Fibroblast of the aortic adventitia (primary cell): ENCODE results near the gene FAM151A. TPM values are rescaled to one million over a fixed set of nuclear protein-coding genes. Genes with fewer than 3 reads are reported as not detected.

Source experiments
- DNase-seq: peaks from one replicate; pipeline ENCODE4 v3.0.0-alpha.2; 2010; ENCODE audit warnings: low read depth
- H3K4me3 ChIP-seq: 2 replicates; pipeline ENCODE4 v1.5.1; 2011; ENCODE audit warnings: low read depth, mild to moderate bottlenecking, control low read depth, low read length, moderate library complexity
- total RNA-seq: library from RNA; depleted of rRNA; stranded (reverse); fragments of >200 nt; gene quantifications from 2 replicates; pipeline ENCODE4 v1.2.3, GENCODE V29; 2012; ENCODE audit warnings: low replicate concordance
- TF ChIP-seq, protein P1 (sequence below): IDR thresholded peaks from 2 replicates; pipeline ENCODE4 v1.5.1; 2011; ENCODE audit warnings: mild to moderate bottlenecking, low read length, control low read depth, inconsistent platforms; ENCODE audit not compliant: insufficient read depth

Gene FAM151A
- total RNA-seq, 1 donor: not detected

DNA sequence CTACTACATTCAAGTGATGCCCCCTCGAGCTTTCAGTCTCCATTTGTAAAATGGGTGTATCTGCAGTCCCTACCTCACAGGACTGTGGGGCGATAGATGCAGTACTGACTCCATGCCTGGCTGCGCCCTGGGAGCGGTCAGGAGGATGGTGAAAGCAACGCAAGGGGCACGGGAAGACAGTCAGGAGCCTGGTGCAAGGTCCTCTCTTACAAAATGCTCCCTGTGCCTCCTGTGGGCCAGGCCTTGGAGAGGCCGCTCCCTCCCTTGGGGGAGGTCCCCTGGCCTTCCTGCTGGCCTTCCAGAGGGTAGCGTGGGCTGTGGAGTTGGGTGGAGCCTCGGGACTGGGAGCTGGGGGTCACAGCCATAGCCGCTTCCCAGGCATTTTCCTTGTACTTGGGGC lies 21.6 kb downstream of the FAM151A start:
- H3K4me3 ChIP-seq: no peak overlapping the region
- DNase-seq: no peak
- TF ChIP-seq, protein P1, sequence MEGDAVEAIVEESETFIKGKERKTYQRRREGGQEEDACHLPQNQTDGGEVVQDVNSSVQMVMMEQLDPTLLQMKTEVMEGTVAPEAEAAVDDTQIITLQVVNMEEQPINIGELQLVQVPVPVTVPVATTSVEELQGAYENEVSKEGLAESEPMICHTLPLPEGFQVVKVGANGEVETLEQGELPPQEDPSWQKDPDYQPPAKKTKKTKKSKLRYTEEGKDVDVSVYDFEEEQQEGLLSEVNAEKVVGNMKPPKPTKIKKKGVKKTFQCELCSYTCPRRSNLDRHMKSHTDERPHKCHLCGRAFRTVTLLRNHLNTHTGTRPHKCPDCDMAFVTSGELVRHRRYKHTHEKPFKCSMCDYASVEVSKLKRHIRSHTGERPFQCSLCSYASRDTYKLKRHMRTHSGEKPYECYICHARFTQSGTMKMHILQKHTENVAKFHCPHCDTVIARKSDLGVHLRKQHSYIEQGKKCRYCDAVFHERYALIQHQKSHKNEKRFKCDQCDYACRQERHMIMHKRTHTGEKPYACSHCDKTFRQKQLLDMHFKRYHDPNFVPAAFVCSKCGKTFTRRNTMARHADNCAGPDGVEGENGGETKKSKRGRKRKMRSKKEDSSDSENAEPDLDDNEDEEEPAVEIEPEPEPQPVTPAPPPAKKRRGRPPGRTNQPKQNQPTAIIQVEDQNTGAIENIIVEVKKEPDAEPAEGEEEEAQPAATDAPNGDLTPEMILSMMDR: no peak

DNA sequence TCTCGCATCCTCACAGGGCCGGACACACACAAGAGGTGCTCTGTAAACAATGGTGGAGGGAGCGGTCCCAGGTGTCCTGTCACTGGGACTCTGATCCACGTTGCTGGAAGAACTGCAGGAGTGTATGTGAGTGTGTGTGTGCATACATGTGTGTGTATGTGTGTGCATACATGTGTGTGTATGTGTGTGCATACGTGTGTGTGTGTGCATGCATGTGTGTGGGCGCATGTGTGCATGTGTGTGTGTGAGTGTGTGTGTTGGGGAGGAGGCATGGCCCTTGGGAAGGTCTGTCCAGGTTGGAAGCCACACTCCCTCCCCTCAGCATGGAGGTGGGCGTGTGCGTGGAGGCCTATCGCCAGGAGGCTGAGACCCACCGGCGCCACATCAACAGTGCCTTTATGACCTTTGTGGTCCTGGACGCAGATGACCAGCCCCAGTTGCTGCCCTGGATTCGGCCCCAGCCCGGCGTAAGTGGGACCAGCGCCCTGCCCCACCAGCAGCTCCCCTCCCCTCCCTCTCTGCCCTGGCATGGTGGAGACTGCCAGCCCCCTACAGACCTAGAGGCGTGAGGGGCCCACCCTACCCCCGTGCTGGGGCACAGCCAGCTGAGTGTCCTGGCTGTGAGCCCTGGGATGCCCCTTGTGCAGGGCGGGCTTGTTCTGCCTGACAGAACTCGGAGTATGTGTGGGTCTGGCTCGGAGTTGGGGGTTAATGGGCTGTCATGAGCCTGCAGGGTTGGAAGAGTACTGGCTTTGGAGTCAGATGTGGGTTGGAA lies 22.2 kb downstream of the FAM151A start:
- TF ChIP-seq, protein P1: no peak
- no peak overlapping the region for H3K4me3 ChIP-seq
- DNase-seq: no peak

DNA sequence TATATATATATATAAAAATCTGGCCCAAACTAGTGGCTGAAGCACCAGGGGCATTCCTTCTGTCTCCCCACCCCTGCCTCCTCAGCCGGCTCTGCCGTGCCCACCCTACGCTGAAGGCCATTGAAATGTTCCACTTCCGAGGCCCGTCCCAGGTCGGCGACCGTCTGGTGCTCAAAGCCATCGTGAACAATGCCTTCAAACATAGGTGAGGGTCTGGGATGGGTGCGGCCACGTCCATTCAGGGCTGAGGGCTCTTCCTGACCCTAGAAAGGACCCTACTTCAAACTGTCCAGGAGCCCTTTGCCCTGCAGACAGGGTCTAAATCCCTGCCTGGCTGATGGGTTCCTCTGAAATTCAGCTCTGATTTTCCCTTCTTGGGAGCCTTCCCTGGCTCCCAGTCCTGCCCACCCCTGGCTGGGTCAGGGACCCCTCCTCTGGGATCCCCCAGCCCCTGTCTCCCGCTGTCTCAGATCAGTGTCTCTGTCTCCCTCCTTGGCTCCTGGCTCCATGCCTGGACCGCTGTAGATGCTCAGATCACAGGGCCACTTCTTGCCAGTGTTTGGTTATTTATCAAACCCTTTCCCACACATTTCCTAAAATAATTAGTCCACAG lies 24.0 kb downstream of the FAM151A start:
- H3K4me3 ChIP-seq: no peak overlapping the region
- DNase-seq: no peak
- TF ChIP-seq, protein P1: no peak

DNA sequence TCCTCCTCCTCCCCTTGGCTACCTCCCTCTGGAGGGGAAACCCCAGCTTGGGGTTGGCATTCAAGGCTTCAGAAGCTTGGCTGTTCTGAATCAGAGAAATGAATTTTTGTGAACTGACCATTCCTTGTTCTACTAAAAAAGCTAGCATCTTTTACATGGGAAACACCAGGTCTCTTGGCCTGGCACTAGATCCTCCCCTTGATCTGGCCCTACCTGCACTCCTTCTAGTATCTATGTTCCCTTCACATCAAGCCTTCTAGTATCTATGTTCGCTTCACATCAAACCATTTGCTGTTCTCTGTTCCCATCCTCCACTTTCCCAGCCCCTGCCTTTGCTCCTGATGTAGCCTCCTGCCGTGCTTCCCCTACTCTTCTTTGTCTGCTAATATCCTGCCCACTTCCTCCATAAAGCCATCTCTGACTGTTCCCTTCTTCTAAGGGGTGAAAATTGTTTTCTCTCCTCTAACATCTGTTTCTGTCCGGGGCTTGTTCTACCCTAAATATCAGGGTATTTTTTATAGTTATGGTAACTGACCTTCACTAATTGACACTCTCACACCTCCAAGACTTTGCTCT lies 25.8 kb downstream of the FAM151A start:
- no peak overlapping the region for H3K4me3 ChIP-seq
- DNase-seq: no peak
- TF ChIP-seq, protein P1: no peak

GRCh38 chr1:54596756-54597155 lies 26.6 kb downstream of the FAM151A start:
- H3K4me3 ChIP-seq: no peak overlapping the region
- TF ChIP-seq, protein P1: no peak
- DNase-seq: no peak

DNA sequence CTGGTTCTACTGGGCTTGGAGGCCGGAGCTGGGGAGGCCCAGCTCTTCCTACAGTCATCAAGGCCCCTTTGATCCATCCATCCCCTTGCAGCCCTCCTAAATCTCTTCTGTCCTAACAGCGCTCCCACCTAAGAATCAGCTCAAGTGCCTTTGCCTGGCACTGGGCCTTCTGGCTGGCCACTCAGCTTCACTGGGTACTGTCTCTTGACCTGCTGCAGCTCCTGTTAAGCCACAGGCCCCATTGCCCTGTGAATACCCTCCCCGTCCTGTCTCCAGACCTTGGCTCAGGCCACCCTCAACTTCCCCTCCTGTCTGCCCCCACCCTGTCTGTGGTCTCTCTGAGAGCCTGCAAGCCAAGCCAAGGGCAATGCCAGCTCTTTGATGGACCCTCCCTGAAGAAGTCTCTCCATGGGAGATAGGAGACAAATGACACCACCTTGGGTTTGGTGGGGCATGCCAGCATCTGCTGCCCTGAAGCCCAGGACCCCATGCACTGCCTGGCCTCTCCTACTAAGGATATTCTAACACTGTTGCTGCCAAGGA lies 27.3 kb downstream of the FAM151A start:
- no peak overlapping the region for H3K4me3 ChIP-seq
- no peak for DNase-seq
- TF ChIP-seq, protein P1: no peak
